ENCODE data around the gene CACNA2D4.

GRCh38 chr12:1873531-1874510 is 44.6 kb downstream of the CACNA2D4 start:
- no peak for TF ChIP-seq CTCF (conservative IDR thresholded peaks at IDR 0.05; ENCODE audit: low read depth, low read length)
- TF ChIP-seq EZH2 (IDR thresholded peaks at IDR 0.05; ENCODE audit: low read length, unreplicated experiment) = no peak
- TF ChIP-seq EZH2phosphoT487 (IDR thresholded peaks at IDR 0.05; ENCODE audit: borderline replicate concordance, low read length) = no peak
